GM13977 (cell line): Measurements from ENCODE around the gene MCM10.

ENCODE experiments used
- DNase-seq: peaks from one replicate; pipeline ENCODE4 v3.0.0; 2012; ENCODE audit warnings: low spot score
- in situ Hi-C: fragments of 300-500 bp; cut with MboI; formaldehyde crosslinking; loops from one replicate; pipeline ENCODE4 v1.12.0; 2022; ENCODE audit warnings: low sequenced_read_pairs, low pct_unique_long_range_greater_than_20kb, mixed read lengths, inconsistent platforms; ENCODE audit not compliant: unreplicated experiment
- TF ChIP-seq, protein P1 (sequence below): IDR thresholded peaks from 2 replicates; pipeline ENCODE4 v1.5.1; 2012; ENCODE audit warnings: mild to moderate bottlenecking, control low read depth; ENCODE audit not compliant: insufficient read depth; ENCODE audit errors: extremely low read depth, missing control alignments

Gene MCM10

DNA sequence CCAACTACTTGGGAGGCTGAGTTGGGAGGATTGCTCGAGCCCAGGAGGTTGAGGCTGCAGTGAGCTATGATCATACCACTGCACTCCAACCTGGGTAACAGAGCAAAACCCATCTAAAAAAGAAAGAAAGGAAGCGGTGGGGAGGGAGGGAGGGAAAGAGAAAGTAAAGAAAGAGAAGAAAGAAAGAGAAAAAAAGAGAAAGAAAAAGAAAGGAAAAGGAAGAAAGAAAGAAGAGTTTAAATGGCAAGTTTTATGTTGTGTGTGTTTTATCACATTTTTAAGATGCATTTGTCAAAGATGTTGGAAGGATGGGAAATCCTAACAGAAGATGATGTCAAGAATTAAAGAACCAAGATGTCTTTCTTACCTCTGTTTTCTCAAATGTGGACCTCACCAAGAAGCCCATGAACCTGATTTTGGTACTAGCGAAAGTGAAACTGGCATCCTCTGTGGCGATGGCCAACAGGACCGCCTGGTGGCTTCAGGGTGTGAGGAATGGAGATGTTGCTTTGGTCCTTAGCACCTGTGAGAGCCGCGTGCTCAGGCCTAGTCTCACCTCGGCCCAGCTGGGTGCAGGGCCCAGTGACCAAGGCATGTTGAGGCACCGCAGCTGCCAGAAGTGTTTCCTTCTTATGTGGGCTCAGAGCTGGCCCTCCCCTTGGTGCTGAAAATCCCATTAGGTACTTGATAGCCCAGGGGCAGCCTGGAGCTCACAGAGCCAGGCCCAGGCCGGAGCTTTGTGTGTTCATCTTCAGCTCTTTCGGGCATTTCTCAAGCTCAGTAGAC, 63.0 kb downstream of the MCM10 start:
- in situ Hi-C loops = no loop called here

GRCh38 chr10:13225601-13226000, 64.2 kb downstream of the MCM10 start:
- in situ Hi-C loops = no loop called here
- TF ChIP-seq, protein P1, sequence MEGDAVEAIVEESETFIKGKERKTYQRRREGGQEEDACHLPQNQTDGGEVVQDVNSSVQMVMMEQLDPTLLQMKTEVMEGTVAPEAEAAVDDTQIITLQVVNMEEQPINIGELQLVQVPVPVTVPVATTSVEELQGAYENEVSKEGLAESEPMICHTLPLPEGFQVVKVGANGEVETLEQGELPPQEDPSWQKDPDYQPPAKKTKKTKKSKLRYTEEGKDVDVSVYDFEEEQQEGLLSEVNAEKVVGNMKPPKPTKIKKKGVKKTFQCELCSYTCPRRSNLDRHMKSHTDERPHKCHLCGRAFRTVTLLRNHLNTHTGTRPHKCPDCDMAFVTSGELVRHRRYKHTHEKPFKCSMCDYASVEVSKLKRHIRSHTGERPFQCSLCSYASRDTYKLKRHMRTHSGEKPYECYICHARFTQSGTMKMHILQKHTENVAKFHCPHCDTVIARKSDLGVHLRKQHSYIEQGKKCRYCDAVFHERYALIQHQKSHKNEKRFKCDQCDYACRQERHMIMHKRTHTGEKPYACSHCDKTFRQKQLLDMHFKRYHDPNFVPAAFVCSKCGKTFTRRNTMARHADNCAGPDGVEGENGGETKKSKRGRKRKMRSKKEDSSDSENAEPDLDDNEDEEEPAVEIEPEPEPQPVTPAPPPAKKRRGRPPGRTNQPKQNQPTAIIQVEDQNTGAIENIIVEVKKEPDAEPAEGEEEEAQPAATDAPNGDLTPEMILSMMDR = no peak
- no peak for DNase-seq

More for the DNA sequence above, 63.0 kb downstream of the MCM10 start:
- no peak for DNase-seq
- TF ChIP-seq, protein P1 = no peak

GRCh38 chr10:13227031-13227430, 65.7 kb downstream of the MCM10 start:
- DNase-seq = no peak
- in situ Hi-C loops = no loop called here
- TF ChIP-seq, protein P1 = no peak

GRCh38 chr10:13231190-13231589, 69.8 kb downstream of the MCM10 start:
- in situ Hi-C loops = no loop called here
- TF ChIP-seq, protein P1 = no peak
- no peak for DNase-seq

GRCh38 chr10:13231808-13232207, 70.5 kb downstream of the MCM10 start:
- DNase-seq = no peak
- in situ Hi-C loops = no loop called here
- TF ChIP-seq, protein P1 = no peak

DNA sequence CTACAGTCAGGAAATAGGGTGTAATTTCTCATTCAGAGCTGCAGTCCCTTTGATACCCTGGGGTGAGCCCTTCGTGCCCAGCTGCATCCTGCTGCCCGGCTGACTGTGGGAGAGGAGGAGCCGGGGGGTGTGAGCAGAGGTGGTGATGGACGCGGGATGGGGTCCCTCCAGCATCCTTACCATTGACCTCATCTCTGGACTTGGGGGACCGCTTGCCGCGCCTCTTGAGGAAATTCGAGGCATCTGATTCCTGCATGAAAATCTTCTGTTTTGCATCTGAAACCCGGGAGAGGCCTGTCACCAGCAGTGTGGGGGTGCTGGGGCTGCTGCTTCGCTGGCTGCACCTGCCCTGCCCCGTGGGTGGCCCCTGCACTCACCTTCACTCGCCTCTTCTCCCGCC, 72.0 kb downstream of the MCM10 start:
- TF ChIP-seq, protein P1 = no peak
- no peak for DNase-seq
- in situ Hi-C loops = no loop called here
